Thyroid gland (tissue), 4 donors: ENCODE measurements around the gene PPBP. TPM values are rescaled to one million over a fixed set of nuclear protein-coding genes. Genes with fewer than 3 reads are reported as not detected.

Experiments used
- DNase-seq, 2 donors: peaks; one replicate each; pipeline ENCODE4 v3.0.0-alpha.2; 2019
- H3K27ac ChIP-seq, 3 donors: fragments of 200-600 bp; sonication (generic); 1 replicate in 2 of 3; 2 replicates in 1 of 3; pipeline ENCODE4 v1.5.1; 2016 to 2019; ENCODE audit warnings: mild to moderate bottlenecking in 1 of 3, moderate library complexity in 1 of 3
- H3K27me3 ChIP-seq: fragments of 200-600 bp; sonication (generic); one replicate; pipeline ENCODE4 v1.5.1; 2019
- H3K36me3 ChIP-seq, 2 donors: fragments of 200-600 bp; sonication (generic); one replicate each; pipeline ENCODE4 v1.5.1; 2016 to 2019
- H3K4me1 ChIP-seq, 2 donors: fragments of 200-600 bp; sonication (generic); one replicate each; pipeline ENCODE4 v1.5.1; 2017 to 2019
- H3K4me3 ChIP-seq, 3 donors: fragments of 200-600 bp; sonication (generic); replicated peaks in 1 of 3; 1 replicate in 2 of 3; 2 replicates in 1 of 3; pipeline ENCODE4 v1.5.1; 2016; ENCODE audit warnings: mild to moderate bottlenecking in 1 of 3
- H3K9me3 ChIP-seq: fragments of 200-600 bp; sonication (generic); one replicate; pipeline ENCODE4 v1.5.1; 2017
- CTCF ChIP-seq, 6 experiments: fragments of 200-600 bp in 3 of 6; fragments of 450-650 bp in 3 of 6; sonication (generic) in 3 of 6; IDR thresholded peaks; one replicate each; pipeline ENCODE4 v1.5.1; 2016 to 2019; ENCODE audit warnings: antibody characterized with exemption in 6 of 6, mild to moderate bottlenecking in 2 of 6, inconsistent platforms in 1 of 6, moderate library complexity in 1 of 6
- POLR2A ChIP-seq, 2 donors: fragments of 450-650 bp; IDR thresholded peaks; one replicate each; pipeline ENCODE4 v1.6.1; 2017; ENCODE audit warnings: antibody characterized with exemption in 2 of 2, mild to moderate bottlenecking in 2 of 2, moderate library complexity in 1 of 2
- WGBS, 2 donors: methylation state at CpG; one replicate each; pipeline ENCODE4 v1.1.5; 2017; 5-methylcytosine and 5-hydroxymethylcytosine counted together
- intact Hi-C: fragments of 100-400 bp; cut with DNase I; formaldehyde crosslinking; loops from one replicate; pipeline ENCODE4 v1.15.1; 2023
- total RNA-seq, 4 donors: library from RNA; depleted of rRNA; stranded (reverse); fragments of >200 nt; gene quantifications; one replicate each; pipeline ENCODE4 v1.2.3, GENCODE V29; 2016

Gene PPBP
- total RNA-seq, 4 donors from 2014 or later = 1.3 to 1.5 (median 1.3) TPM; not detected in 1

- intact Hi-C loops = no loop called here
- Histone ChIP-seq H3K36me3 (no peaks in the 10 kb centered on the region), H3K9me3 (no peaks in the 10 kb centered on the region), H3K4me3 (no peak overlapping the region), H3K27ac (no peak overlapping the region), H3K4me1 (no peaks in the 10 kb centered on the region), H3K27me3 (no peaks in the 10 kb centered on the region)
- TF ChIP-seq CTCF (IDR thresholded peaks at IDR 0.05) = no peak
- TF ChIP-seq POLR2A (IDR thresholded peaks at IDR 0.05) = no peak
- no peak for DNase-seq
Observed at GRCh38 chr4:73970945-73971344, 17.0 kb downstream of the PPBP start.

- intact Hi-C loops = no loop called here
- DNase-seq = no peak
- no peaks in the 10 kb centered on the region for H3K4me1 ChIP-seq
- no peak overlapping the region for H3K27ac ChIP-seq
- TF ChIP-seq CTCF (IDR thresholded peaks at IDR 0.05) (no peak), POLR2A (IDR thresholded peaks at IDR 0.05) (no peak)
- WGBS, 2 donors = 84% methylated on average over 1 of the region's 1 CpG
- no peaks in the 10 kb centered on the region for H3K9me3 ChIP-seq
- H3K4me3 ChIP-seq = no peak overlapping the region
- H3K36me3 ChIP-seq = no peaks in the 10 kb centered on the region
- H3K27me3 ChIP-seq = no peaks in the 10 kb centered on the region
Observed at GRCh38 chr4:73970011-73970410, 18.0 kb downstream of the PPBP start.

- intact Hi-C loops = no loop called here
- H3K4me3 ChIP-seq = no peak overlapping the region
- no peaks in the 10 kb centered on the region for H3K36me3 ChIP-seq
- H3K27ac ChIP-seq = no peak overlapping the region
- TF ChIP-seq CTCF (IDR thresholded peaks at IDR 0.05) (no peak), POLR2A (IDR thresholded peaks at IDR 0.05) (no peak)
- no peaks in the 10 kb centered on the region for H3K27me3 ChIP-seq
- H3K4me1 ChIP-seq = no peaks in the 10 kb centered on the region
- no peaks in the 10 kb centered on the region for H3K9me3 ChIP-seq
- DNase-seq = no peak
Observed at GRCh38 chr4:73967866-73968265, 20.1 kb downstream of the PPBP start.

- DNase-seq = no peak
Observed at GRCh38 chr4:73964862-73965611, 23.0 kb downstream of the PPBP start.

More at GRCh38 chr4:73964862-73965611, 23.0 kb downstream of the PPBP start:
- H3K36me3 ChIP-seq = no peaks in the 10 kb centered on the region
- no peak overlapping the region for H3K27ac ChIP-seq
- 54 to 66% methylated on average over 7 of the region's 7 CpGs for WGBS, 2 donors
- H3K9me3 ChIP-seq = no peaks in the 10 kb centered on the region
- intact Hi-C loops = no loop called here
- H3K27me3 ChIP-seq = no peaks in the 10 kb centered on the region
- TF ChIP-seq POLR2A (IDR thresholded peaks at IDR 0.05) (no peak), CTCF (IDR thresholded peaks at IDR 0.05) (no peak)
- H3K4me3 ChIP-seq = no peak overlapping the region
- H3K4me1 ChIP-seq = no peaks in the 10 kb centered on the region
